Ishikawa (cell line): ENCODE results near the gene UCKL1.

Experiments
- CEBPB ChIP-seq: IDR thresholded peaks from 2 replicates; pipeline ENCODE4 v1.6.1; 2012
- CREB1 ChIP-seq: IDR thresholded peaks from 2 replicates; pipeline ENCODE4 v1.6.1; 2012; ENCODE audit warnings: low read depth
- EGR1 ChIP-seq: IDR thresholded peaks from 2 replicates; pipeline ENCODE4 v1.6.1; 2012
- EP300 ChIP-seq: IDR thresholded peaks from 2 replicates; pipeline ENCODE4 v1.6.1; 2012; ENCODE audit warnings: borderline replicate concordance
- FOXM1 ChIP-seq: IDR thresholded peaks from 2 replicates; pipeline ENCODE4 v1.6.1; 2012; ENCODE audit warnings: low read depth, borderline replicate concordance
- NFIC ChIP-seq: IDR thresholded peaks from 2 replicates; pipeline ENCODE4 v1.6.1; 2012
- RAD21 ChIP-seq: IDR thresholded peaks from 2 replicates; pipeline ENCODE4 v1.6.1; 2012; ENCODE audit warnings: low read depth
- TAF1 ChIP-seq: IDR thresholded peaks from 2 replicates; pipeline ENCODE4 v1.6.1; 2012; ENCODE audit warnings: low read depth, mild to moderate bottlenecking
- TCF12 ChIP-seq: IDR thresholded peaks from 2 replicates; pipeline ENCODE4 v1.6.1; 2012; ENCODE audit warnings: low read depth
- TEAD4 ChIP-seq: IDR thresholded peaks from 2 replicates; pipeline ENCODE4 v1.6.1; 2012
- YY1 ChIP-seq: IDR thresholded peaks from 2 replicates; pipeline ENCODE4 v1.6.1; 2012; ENCODE audit warnings: low read depth
- ZBTB7A ChIP-seq: IDR thresholded peaks from 2 replicates; pipeline ENCODE4 v1.6.1; 2012; ENCODE audit warnings: low read depth
- TF ChIP-seq, protein P1 (sequence below): IDR thresholded peaks from 2 replicates; pipeline ENCODE4 v1.6.1; 2012
- TF ChIP-seq, protein P2 (sequence below): IDR thresholded peaks from 2 replicates; pipeline ENCODE4 v1.6.1; 2012; ENCODE audit warnings: low read depth, mild to moderate bottlenecking
- TF ChIP-seq, protein P3 (sequence below): IDR thresholded peaks from 2 replicates; pipeline ENCODE4 v1.6.1; 2012

The UCKL1 gene

DNA sequence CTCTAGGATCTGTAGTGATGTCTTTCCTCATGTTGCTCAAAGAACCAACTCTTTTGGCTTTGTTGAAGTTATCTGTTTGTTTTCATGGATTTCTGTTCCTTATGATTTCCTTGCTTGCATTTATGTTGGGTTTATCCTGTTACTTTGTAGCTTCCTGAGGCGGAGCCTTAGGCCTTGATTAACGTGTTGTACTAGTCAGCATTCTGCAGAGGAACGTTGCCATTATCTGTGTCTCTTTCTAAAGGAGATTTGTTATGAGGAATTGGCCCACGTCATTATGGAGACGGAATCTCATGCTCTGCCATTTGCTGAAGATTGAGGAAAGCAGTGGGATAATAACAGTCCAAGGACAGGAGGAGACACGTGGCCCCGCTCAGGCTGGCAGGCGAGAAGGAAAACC is 29.9 kb downstream of the UCKL1 start:
- TF ChIP-seq NFIC: no peak
- TF ChIP-seq RAD21: no peak
- TF ChIP-seq, protein P1, sequence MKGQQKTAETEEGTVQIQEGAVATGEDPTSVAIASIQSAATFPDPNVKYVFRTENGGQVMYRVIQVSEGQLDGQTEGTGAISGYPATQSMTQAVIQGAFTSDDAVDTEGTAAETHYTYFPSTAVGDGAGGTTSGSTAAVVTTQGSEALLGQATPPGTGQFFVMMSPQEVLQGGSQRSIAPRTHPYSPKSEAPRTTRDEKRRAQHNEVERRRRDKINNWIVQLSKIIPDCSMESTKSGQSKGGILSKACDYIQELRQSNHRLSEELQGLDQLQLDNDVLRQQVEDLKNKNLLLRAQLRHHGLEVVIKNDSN: no peak
- no peak for TF ChIP-seq TCF12
- no peak for TF ChIP-seq FOXM1
- TF ChIP-seq CEBPB: no peak
- no peak for TF ChIP-seq ZBTB7A
- no peak for TF ChIP-seq CREB1
- TF ChIP-seq EGR1: no peak
- TF ChIP-seq, protein P2, sequence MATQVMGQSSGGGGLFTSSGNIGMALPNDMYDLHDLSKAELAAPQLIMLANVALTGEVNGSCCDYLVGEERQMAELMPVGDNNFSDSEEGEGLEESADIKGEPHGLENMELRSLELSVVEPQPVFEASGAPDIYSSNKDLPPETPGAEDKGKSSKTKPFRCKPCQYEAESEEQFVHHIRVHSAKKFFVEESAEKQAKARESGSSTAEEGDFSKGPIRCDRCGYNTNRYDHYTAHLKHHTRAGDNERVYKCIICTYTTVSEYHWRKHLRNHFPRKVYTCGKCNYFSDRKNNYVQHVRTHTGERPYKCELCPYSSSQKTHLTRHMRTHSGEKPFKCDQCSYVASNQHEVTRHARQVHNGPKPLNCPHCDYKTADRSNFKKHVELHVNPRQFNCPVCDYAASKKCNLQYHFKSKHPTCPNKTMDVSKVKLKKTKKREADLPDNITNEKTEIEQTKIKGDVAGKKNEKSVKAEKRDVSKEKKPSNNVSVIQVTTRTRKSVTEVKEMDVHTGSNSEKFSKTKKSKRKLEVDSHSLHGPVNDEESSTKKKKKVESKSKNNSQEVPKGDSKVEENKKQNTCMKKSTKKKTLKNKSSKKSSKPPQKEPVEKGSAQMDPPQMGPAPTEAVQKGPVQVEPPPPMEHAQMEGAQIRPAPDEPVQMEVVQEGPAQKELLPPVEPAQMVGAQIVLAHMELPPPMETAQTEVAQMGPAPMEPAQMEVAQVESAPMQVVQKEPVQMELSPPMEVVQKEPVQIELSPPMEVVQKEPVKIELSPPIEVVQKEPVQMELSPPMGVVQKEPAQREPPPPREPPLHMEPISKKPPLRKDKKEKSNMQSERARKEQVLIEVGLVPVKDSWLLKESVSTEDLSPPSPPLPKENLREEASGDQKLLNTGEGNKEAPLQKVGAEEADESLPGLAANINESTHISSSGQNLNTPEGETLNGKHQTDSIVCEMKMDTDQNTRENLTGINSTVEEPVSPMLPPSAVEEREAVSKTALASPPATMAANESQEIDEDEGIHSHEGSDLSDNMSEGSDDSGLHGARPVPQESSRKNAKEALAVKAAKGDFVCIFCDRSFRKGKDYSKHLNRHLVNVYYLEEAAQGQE: no peak
- TF ChIP-seq TAF1: no peak
- TF ChIP-seq TEAD4: no peak
- TF ChIP-seq, protein P3, sequence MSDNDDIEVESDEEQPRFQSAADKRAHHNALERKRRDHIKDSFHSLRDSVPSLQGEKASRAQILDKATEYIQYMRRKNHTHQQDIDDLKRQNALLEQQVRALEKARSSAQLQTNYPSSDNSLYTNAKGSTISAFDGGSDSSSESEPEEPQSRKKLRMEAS: no peak
- no peak for TF ChIP-seq YY1
- TF ChIP-seq EP300: no peak

DNA sequence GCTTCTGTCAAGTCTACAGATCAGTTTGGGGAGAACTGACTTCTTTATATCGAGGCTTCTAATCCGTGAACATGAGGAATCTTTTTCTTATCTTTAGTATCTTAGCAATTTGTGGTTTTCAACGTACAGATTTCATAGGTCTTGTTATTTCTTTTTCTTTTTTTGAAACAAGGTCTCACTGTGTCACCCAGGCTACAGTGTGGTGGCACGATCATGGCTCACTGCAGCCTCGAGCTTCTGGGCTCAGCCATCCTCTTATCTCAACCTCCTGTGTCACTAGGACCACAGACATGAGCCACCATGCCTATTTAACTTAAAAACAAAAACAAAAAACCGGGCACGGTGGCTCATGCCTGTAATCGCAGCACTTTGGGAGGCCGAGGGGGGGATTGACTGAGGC is 32.0 kb downstream of the UCKL1 start:
- TF ChIP-seq, protein P2: no peak
- TF ChIP-seq YY1 (no peak), CREB1 (no peak), CEBPB (no peak)
- TF ChIP-seq, protein P1: no peak

DNA sequence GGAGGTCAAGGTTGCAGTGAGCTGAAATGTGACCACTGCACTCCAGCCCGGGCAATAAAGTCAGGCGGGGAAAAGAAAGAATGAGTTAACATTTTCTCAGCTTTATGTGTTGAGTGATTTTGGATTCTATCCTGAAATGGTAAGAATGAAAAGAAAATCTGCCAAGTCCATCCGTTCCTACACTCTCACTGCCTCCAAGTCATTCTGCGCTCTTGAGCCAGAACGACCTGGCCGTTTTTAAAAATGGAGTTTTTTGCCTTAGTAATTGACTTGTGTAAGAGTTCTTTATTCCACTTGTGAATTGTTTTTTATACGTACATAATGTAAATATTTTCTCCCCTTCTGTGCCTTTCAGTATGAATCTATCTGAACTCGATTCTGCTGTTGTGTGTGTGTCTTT is 32.6 kb downstream of the UCKL1 start:
- no peak for TF ChIP-seq TEAD4
- no peak for TF ChIP-seq CREB1
- no peak for TF ChIP-seq TAF1
- no peak for TF ChIP-seq RAD21
- TF ChIP-seq EGR1: no peak
- no peak for TF ChIP-seq FOXM1
- no peak for TF ChIP-seq TCF12

DNA sequence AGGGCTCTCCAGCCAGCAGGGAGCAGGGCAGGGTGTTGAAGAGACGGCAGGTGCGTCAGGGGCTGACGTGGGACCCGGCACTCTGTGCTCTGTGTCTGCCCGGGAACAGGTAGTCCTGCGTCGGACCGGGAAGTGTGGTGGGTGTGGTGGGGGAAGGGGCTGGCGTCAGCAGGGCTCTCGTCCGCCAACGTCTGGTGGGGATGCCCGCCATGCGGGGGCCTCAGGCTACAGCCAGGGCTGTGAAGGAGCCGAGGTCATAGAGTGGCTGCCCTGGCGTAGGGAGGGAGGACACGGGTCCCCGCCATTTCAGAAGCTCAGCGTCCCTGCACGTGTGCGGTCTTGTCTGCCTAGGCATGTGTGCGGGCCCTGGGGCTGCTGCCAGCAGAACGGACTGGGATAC is 36.0 kb downstream of the UCKL1 start:
- TF ChIP-seq, protein P1: no peak
- TF ChIP-seq ZBTB7A (no peak), EGR1 (no peak), CEBPB (no peak), NFIC (no peak), TEAD4 (no peak), CREB1 (no peak), TCF12 (no peak), TAF1 (no peak), EP300 (no peak), YY1 (no peak), RAD21 (no peak), FOXM1 (no peak)
- TF ChIP-seq, protein P2: no peak
- TF ChIP-seq, protein P3: no peak

DNA sequence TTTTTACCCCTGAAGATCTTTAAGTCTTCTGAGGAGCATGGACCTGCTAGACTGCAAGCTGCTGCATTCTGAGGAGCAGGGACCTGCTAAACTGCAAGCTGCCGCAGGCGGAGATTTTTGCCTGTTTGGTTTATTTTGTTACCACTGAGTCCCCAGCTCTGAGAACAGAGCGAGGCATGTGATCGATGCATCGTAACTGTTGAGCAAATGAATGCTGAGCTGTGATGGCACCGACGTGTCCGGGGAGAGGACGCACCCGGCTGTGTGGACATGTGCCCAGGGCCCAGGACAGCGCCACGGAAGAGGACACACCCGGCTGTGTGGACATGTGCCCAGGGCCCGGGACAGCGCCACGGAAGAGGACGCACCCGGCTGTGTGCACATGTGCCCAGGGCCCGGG is 37.1 kb downstream of the UCKL1 start:
- TF ChIP-seq YY1 (no peak), TCF12 (no peak), TAF1 (no peak), RAD21 (no peak)
